MM.1S (cell line): ENCODE measurements around the gene ADARB2.

Experiments used
- DNase-seq: peaks from one replicate; pipeline ENCODE4 v3.0.0-alpha.2; 2015
- H2AFZ ChIP-seq: fragments of 300-600 bp; sonication (generic); 2 replicates; pipeline ENCODE4 v1.6.0; 2016; ENCODE audit warnings: antibody characterized with exemption, low read length
- H3F3A ChIP-seq: fragments of 300-600 bp; sonication (generic); 2 replicates; pipeline ENCODE4 v1.6.1; 2016; ENCODE audit warnings: mild to moderate bottlenecking, antibody characterized with exemption, low read length, moderate library complexity, mixed read lengths; ENCODE audit not compliant: insufficient read depth
- H3K27ac ChIP-seq: fragments of 300-600 bp; sonication (generic); 2 replicates; pipeline ENCODE4 v1.5.1; 2016; ENCODE audit warnings: mild to moderate bottlenecking, low read length
- H3K27me3 ChIP-seq: fragments of 300-600 bp; sonication (generic); replicated peaks from 2 replicates; pipeline ENCODE4 v1.6.0; 2016; ENCODE audit warnings: low read length; ENCODE audit not compliant: insufficient read depth
- H3K36me3 ChIP-seq: fragments of 300-600 bp; sonication (generic); replicated peaks from 2 replicates; pipeline ENCODE4 v1.6.1; 2016; ENCODE audit warnings: mild to moderate bottlenecking, low read length, mixed read lengths; ENCODE audit not compliant: insufficient read depth
- H3K4me1 ChIP-seq: fragments of 300-600 bp; sonication (generic); 2 replicates; pipeline ENCODE4 v1.6.1; 2016; ENCODE audit warnings: low read length, mixed read lengths
- H3K4me2 ChIP-seq: fragments of 300-600 bp; sonication (generic); 2 replicates; pipeline ENCODE4 v1.6.0; 2016; ENCODE audit warnings: low read depth, low read length
- H3K4me3 ChIP-seq: fragments of 300-600 bp; sonication (generic); 2 replicates; pipeline ENCODE4 v1.5.1; 2016; ENCODE audit warnings: low read length, mixed read lengths
- H3K79me2 ChIP-seq: fragments of 300-600 bp; sonication (generic); 2 replicates; pipeline ENCODE4 v1.6.1; 2016; ENCODE audit warnings: mixed run types, low read length, mixed read lengths
- H3K9ac ChIP-seq: fragments of 300-600 bp; sonication (generic); 2 replicates; pipeline ENCODE4 v1.6.1; 2016; ENCODE audit warnings: low read length, mixed read lengths
- H3K9me2 ChIP-seq: fragments of 300-600 bp; sonication (generic); replicated peaks from 2 replicates; pipeline ENCODE4 v1.6.1; 2016; ENCODE audit warnings: mild to moderate bottlenecking, low read length, mixed read lengths; ENCODE audit not compliant: insufficient read depth
- H3K9me3 ChIP-seq: fragments of 300-600 bp; sonication (generic); replicated peaks from 2 replicates; pipeline ENCODE4 v1.6.1; 2016; ENCODE audit warnings: mild to moderate bottlenecking, low read length, mixed read lengths; ENCODE audit not compliant: insufficient read depth
- H4K20me1 ChIP-seq: fragments of 300-600 bp; sonication (generic); 2 replicates; pipeline ENCODE4 v1.6.1; 2016; ENCODE audit warnings: mild to moderate bottlenecking, low read length, moderate library complexity, mixed read lengths; ENCODE audit not compliant: insufficient read depth
- CTCF ChIP-seq: fragments of 300-600 bp; sonication (generic); IDR thresholded peaks from 2 replicates; pipeline ENCODE4 v1.5.1; 2016; ENCODE audit warnings: antibody characterized with exemption, low read length, mixed read lengths
- EZH2 ChIP-seq: fragments of 300-600 bp; sonication (generic); optimal IDR thresholded peaks from 2 replicates; pipeline ENCODE3; 2017; ENCODE audit warnings: low read depth, mild to moderate bottlenecking, antibody characterized with exemption, low read length, mixed read lengths
- EZH2phosphoT487 ChIP-seq: fragments of 300-600 bp; sonication (generic); IDR thresholded peaks from 2 replicates; pipeline ENCODE4 v1.6.1; 2018; ENCODE audit warnings: antibody characterized with exemption, low read length

The ADARB2 gene

GRCh38 chr10:1187855-1188557, 549.3 kb downstream of the ADARB2 start:
- TF ChIP-seq CTCF: no peak
- no peak for TF ChIP-seq EZH2phosphoT487
- TF ChIP-seq EZH2: no peak
- Histone ChIP-seq H3K79me2 (no peaks in the 10 kb centered on the region), H2AFZ (no peak overlapping the region), H3K27me3 (peaks cover 12% of the 10 kb centered on the region; the same call in 1 of the 2 replicates), H3K4me1 (no peaks in the 10 kb centered on the region), H3K27ac (no peak overlapping the region), H4K20me1 (no peaks in the 10 kb centered on the region), H3K4me2 (no peak overlapping the region), H3K9me2 (no peaks in the 10 kb centered on the region), H3K9ac (no peak overlapping the region), H3K36me3 (no peaks in the 10 kb centered on the region), H3K4me3 (no peak overlapping the region), H3F3A (no peaks in the 10 kb centered on the region), H3K9me3 (no peaks in the 10 kb centered on the region)
- no peak for DNase-seq

DNA sequence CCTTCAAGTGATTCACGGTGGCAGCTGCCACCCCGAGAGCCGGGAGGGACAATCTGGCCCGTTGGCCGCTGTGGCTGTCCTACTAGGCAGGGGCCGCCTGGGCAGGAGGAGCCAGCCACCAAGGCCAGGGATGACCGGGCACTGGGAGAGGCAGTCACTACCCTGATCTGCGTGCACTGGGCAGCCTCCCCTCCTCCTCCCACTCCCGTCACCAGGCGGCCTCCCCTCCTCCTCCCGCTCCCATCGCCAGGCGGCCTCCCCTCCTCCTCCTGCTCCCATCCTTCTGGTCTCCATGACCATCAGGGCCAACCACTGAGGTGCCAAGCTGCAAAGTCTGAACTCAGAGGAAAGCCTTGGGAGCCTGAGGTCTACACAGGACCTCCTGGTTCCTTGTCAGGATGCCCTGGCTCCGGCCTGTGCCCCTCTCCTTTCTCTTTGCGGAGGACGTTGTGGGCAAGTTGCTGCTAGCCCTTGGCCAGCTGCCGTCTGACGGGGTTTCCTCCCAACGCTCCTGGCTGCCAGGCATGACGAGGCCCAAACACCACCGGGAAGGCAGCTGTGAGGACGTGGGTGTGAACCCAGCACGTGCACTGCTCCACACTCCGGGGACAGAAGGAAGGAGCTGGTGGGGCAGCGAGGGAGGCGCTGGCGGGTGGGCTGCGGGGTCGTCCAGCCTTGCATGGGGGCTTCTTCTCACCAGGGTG, 550.0 kb downstream of the ADARB2 start:
- Histone ChIP-seq H3K9ac (no peak overlapping the region), H3K4me2 (no peak overlapping the region), H3K4me1 (no peaks in the 10 kb centered on the region), H4K20me1 (no peaks in the 10 kb centered on the region), H3K9me2 (no peaks in the 10 kb centered on the region), H3K79me2 (no peaks in the 10 kb centered on the region), H2AFZ (no peak overlapping the region), H3K27ac (no peak overlapping the region), H3K9me3 (no peaks in the 10 kb centered on the region), H3K4me3 (no peak overlapping the region), H3K27me3 (peaks cover 12% of the 10 kb centered on the region; the same call in 1 of the 2 replicates), H3F3A (no peaks in the 10 kb centered on the region), H3K36me3 (no peaks in the 10 kb centered on the region)
- DNase-seq: no peak
- TF ChIP-seq CTCF (no peak), EZH2 (no peak), EZH2phosphoT487 (no peak)

- Histone ChIP-seq H3K9ac (no peak overlapping the region), H3K4me2 (no peak overlapping the region), H3F3A (no peaks in the 10 kb centered on the region), H2AFZ (no peak overlapping the region), H3K9me2 (no peaks in the 10 kb centered on the region), H4K20me1 (no peaks in the 10 kb centered on the region), H3K27ac (no peak overlapping the region), H3K4me1 (no peaks in the 10 kb centered on the region), H3K9me3 (no peaks in the 10 kb centered on the region), H3K4me3 (no peak overlapping the region), H3K79me2 (no peaks in the 10 kb centered on the region), H3K36me3 (no peaks in the 10 kb centered on the region), H3K27me3 (peaks cover 12% of the 10 kb centered on the region; the same call in 1 of the 2 replicates)
- no peak for TF ChIP-seq EZH2phosphoT487
- DNase-seq: no peak
Observed at GRCh38 chr10:1186683-1186990, 550.7 kb downstream of the ADARB2 start.
